NCI-H748 treated with DMSO at 0.1 percent for 48 hours (cell line): ENCODE measurements around the gene CYB5B.

ENCODE experiments used
- DNase-seq: peaks from one replicate; lab custom pipeline; 2025; lab: John Stamatoyannopoulos, UW

CYB5B gene

GRCh38 chr16:69424053-69424934 is at the start of gene CYB5B:
Gene CYB5B, plus strand, starts transcription at chr16:69424619. Its CDS starts 65 bp downstream, at chr16:69424684.
- DNase-seq, result peak; percentile 92

GRCh38 chr16:69376393-69377059 is 47.9 kb upstream of the CYB5B start:
- no peak for DNase-seq

- no peak for DNase-seq
These were observed 46.4 kb upstream of the CYB5B start for GRCh38 chr16:69378036-69378435.

- DNase-seq, result no peak
These were observed 45.7 kb upstream of the CYB5B start for GRCh38 chr16:69378760-69379159.

- no peak for DNase-seq
These were observed 43.2 kb upstream of the CYB5B start for GRCh38 chr16:69381231-69381630.

- DNase-seq, result no peak
These were observed 42.0 kb upstream of the CYB5B start for GRCh38 chr16:69382421-69382820.

GRCh38 chr16:69384974-69385373 is 39.4 kb upstream of the CYB5B start:
- DNase-seq, result no peak

GRCh38 chr16:69386596-69386995 is 37.8 kb upstream of the CYB5B start:
- no peak for DNase-seq

GRCh38 chr16:69393898-69394849 is 30.2 kb upstream of the CYB5B start:
- no peak for DNase-seq

- DNase-seq, result no peak
These were observed 28.6 kb upstream of the CYB5B start for GRCh38 chr16:69395859-69396186.

GRCh38 chr16:69396187-69397061 is 28.0 kb upstream of the CYB5B start:
- peak; percentile 35 for DNase-seq

GRCh38 chr16:69397821-69398521 is 26.4 kb upstream of the CYB5B start:
- DNase-seq, result no peak

- DNase-seq, result no peak
These were observed 25.1 kb upstream of the CYB5B start for GRCh38 chr16:69399361-69399760.

GRCh38 chr16:69402439-69402838 is 22.0 kb upstream of the CYB5B start:
- no peak for DNase-seq

GRCh38 chr16:69404275-69404805 is 20.1 kb upstream of the CYB5B start:
- DNase-seq, result no peak

GRCh38 chr16:69405326-69405725 is 19.1 kb upstream of the CYB5B start:
- DNase-seq, result no peak

GRCh38 chr16:69405757-69406156 is 18.7 kb upstream of the CYB5B start:
- DNase-seq, result no peak

GRCh38 chr16:69406780-69407331 is 17.6 kb upstream of the CYB5B start:
- no peak for DNase-seq

- no peak for DNase-seq
These were observed 16.6 kb upstream of the CYB5B start for GRCh38 chr16:69407702-69408323.

- no peak for DNase-seq
These were observed 15.9 kb upstream of the CYB5B start for GRCh38 chr16:69408475-69408874.
